ENCODE data around the gene ZDHHC3.
"Not testable (repeated sequence)": the region's sequence is repeated elsewhere in the genome, so short reads cannot be mapped to it uniquely, and the experiment has no call there.

Gene ZDHHC3

GRCh38 chr3:44963571-44964325 is 12.2 kb downstream of the ZDHHC3 start:
- no peak for DNase-seq (ENCODE audit: low read depth)

GRCh38 chr3:44962621-44963393 is 13.2 kb downstream of the ZDHHC3 start:
- no peak for DNase-seq (ENCODE audit: low read depth)

- no peak for DNase-seq (ENCODE audit: low read depth)
These were observed 14.1 kb downstream of the ZDHHC3 start for GRCh38 chr3:44961888-44962287.

GRCh38 chr3:44960387-44961026 is 15.5 kb downstream of the ZDHHC3 start:
- DNase-seq (ENCODE audit: low read depth), result peak; percentile 69

GRCh38 chr3:44958386-44958785 is 17.6 kb downstream of the ZDHHC3 start:
- no peak for DNase-seq (ENCODE audit: low read depth)

- DNase-seq (ENCODE audit: low read depth), result no peak
These were observed 18.0 kb downstream of the ZDHHC3 start for GRCh38 chr3:44957986-44958385.

GRCh38 chr3:44955917-44956316 is 20.1 kb downstream of the ZDHHC3 start:
- no peak for DNase-seq (ENCODE audit: low read depth)

GRCh38 chr3:44954962-44955361 is 21.0 kb downstream of the ZDHHC3 start:
- no peak for DNase-seq (ENCODE audit: low read depth)

- DNase-seq (ENCODE audit: low read depth), result no peak
These were observed 21.7 kb downstream of the ZDHHC3 start for GRCh38 chr3:44954304-44954703.

- no peak for DNase-seq (ENCODE audit: low read depth)
These were observed 23.3 kb downstream of the ZDHHC3 start for GRCh38 chr3:44952689-44953088.

GRCh38 chr3:44950275-44950734 is 25.7 kb downstream of the ZDHHC3 start:
- DNase-seq (ENCODE audit: low read depth), result no peak

GRCh38 chr3:44949770-44950169 is 26.2 kb downstream of the ZDHHC3 start:
- not testable (repeated sequence) for DNase-seq (ENCODE audit: low read depth)

- DNase-seq (ENCODE audit: low read depth), result no peak
These were observed 27.7 kb downstream of the ZDHHC3 start for GRCh38 chr3:44948239-44948638.

- no peak for DNase-seq (ENCODE audit: low read depth)
These were observed 33.6 kb downstream of the ZDHHC3 start for GRCh38 chr3:44942202-44942921.

GRCh38 chr3:44939581-44940036 is 36.4 kb downstream of the ZDHHC3 start:
- DNase-seq (ENCODE audit: low read depth), result no peak

- DNase-seq (ENCODE audit: low read depth), result no peak
These were observed 42.7 kb downstream of the ZDHHC3 start for GRCh38 chr3:44932986-44933944.

GRCh38 chr3:44932271-44932670 is 43.7 kb downstream of the ZDHHC3 start:
- DNase-seq (ENCODE audit: low read depth), result no peak

GRCh38 chr3:44931791-44932190 is 44.2 kb downstream of the ZDHHC3 start:
- DNase-seq (ENCODE audit: low read depth), result no peak

GRCh38 chr3:44930911-44931310 is 45.1 kb downstream of the ZDHHC3 start:
- DNase-seq (ENCODE audit: low read depth), result no peak

GRCh38 chr3:44929782-44930181 is 46.2 kb downstream of the ZDHHC3 start:
- DNase-seq (ENCODE audit: low read depth), result no peak

- DNase-seq (ENCODE audit: low read depth), result no peak
These were observed 48.6 kb downstream of the ZDHHC3 start for GRCh38 chr3:44927371-44927770.
